Neural crest cell (in vitro differentiated cells): ENCODE measurements around the gene SLC9A9. TPM values are rescaled to one million over a fixed set of nuclear protein-coding genes. Genes with fewer than 3 reads are reported as not detected.
A peak's percentile ranks its signal among the peaks of the same experiment; 100 is the strongest.
"Not testable (repeated sequence)": the region's sequence is repeated elsewhere in the genome, so short reads cannot be mapped to it uniquely, and the experiment has no call there.

Experiments
- DNase-seq: peaks from one replicate; pipeline ENCODE4 v3.0.0; 2021; ENCODE audit warnings: low read depth, mixed read lengths, low spot score
- H3K27ac Mint-ChIP-seq: one replicate; pipeline ENCODE4 v1.8.0; 2021; ENCODE audit warnings: mild to moderate bottlenecking, mixed read lengths; ENCODE audit not compliant: unreplicated experiment
- H3K27me3 Mint-ChIP-seq: 2 replicates; pipeline ENCODE4 v1.8.0; 2021; ENCODE audit warnings: low read depth, mild to moderate bottlenecking, mixed read lengths
- H3K36me3 Mint-ChIP-seq: 2 replicates; pipeline ENCODE4 v1.8.0; 2021; ENCODE audit warnings: low read depth, mild to moderate bottlenecking, mixed read lengths
- H3K4me1 Mint-ChIP-seq: 2 replicates; pipeline ENCODE4 v1.8.0; 2021; ENCODE audit warnings: mixed read lengths
- H3K4me3 Mint-ChIP-seq: one replicate; pipeline ENCODE4 v1.8.0; 2021; ENCODE audit warnings: mild to moderate bottlenecking, mixed read lengths
- H3K9me3 Mint-ChIP-seq: 2 replicates; pipeline ENCODE4 v1.8.0; 2021; ENCODE audit warnings: mixed read lengths
- total RNA-seq: library from RNA; stranded (reverse); gene quantifications from 2 replicates; pipeline ENCODE4 v1.2.1, GENCODE V29; 2021
- TF ChIP-seq, protein P1 (sequence below): fragments of 200-600 bp; sonication (generic); conservative IDR thresholded peaks from 2 replicates; pipeline ENCODE4 v1.5.0; 2021; ENCODE audit warnings: antibody characterized with exemption, mild to moderate bottlenecking

Gene SLC9A9
- total RNA-seq, 1 donor from 2014 or later: 0.56 TPM

DNA sequence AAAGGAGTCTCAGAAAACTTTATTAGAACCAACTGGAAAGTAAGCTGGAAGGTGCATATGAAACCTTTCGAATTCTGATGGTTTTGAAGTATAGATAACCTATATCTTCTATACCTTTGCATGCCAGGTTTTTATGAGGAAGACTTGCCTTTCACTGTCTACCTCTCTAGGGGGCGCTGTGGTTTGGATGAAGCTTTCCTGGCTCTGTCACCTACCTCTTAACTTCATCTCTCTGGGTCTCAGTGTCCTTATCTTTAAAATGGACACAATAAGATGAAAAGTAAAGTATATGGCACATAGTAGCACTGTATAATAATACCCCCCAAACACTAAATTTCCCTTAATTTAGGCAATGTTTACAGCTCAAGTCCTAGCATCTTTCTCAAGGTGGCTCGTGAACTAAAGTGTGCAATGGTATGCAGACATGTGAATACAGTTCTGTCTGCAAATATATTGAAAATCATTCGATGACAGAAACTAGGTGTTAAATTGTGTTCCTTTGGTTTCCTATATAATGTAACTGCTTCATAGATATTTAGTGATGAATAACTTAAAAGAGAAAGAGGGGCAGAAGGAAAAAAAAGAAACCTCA is 414.4 kb downstream of the SLC9A9 start:
- no peak for DNase-seq

DNA sequence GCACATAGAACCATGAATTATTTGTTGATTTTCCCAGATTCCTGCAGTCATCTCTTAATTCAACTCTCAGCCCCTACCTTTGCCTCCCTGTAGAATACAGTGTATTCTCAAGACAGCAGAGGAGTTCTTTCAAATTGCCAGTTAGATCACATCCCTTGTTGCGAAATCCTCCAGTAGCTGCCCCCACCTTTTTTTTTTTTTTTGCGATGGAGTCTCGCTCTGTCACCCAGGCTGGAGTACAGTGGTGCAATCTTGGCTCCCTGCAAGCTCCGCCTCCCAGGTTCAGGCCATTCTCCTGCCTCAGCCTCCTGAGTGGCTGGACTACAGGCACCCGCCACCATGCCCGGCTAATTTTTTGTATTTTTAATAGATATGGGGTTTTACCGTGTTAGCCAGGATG is 417.0 kb downstream of the SLC9A9 start:
- not testable (repeated sequence) for H3K4me3 Mint-ChIP-seq, H3K27ac Mint-ChIP-seq, DNase-seq, H3K36me3 Mint-ChIP-seq, H3K4me1 Mint-ChIP-seq, H3K27me3 Mint-ChIP-seq, H3K9me3 Mint-ChIP-seq

More for the DNA sequence above, 414.4 kb downstream of the SLC9A9 start:
- H3K4me1 Mint-ChIP-seq: no peaks in the 10 kb centered on the region
- H3K27me3 Mint-ChIP-seq: no peaks in the 10 kb centered on the region
- no peaks in the 10 kb centered on the region for H3K36me3 Mint-ChIP-seq
- H3K9me3 Mint-ChIP-seq: no peaks in the 10 kb centered on the region
- no peak overlapping the region for H3K4me3 Mint-ChIP-seq
- TF ChIP-seq, protein P1, sequence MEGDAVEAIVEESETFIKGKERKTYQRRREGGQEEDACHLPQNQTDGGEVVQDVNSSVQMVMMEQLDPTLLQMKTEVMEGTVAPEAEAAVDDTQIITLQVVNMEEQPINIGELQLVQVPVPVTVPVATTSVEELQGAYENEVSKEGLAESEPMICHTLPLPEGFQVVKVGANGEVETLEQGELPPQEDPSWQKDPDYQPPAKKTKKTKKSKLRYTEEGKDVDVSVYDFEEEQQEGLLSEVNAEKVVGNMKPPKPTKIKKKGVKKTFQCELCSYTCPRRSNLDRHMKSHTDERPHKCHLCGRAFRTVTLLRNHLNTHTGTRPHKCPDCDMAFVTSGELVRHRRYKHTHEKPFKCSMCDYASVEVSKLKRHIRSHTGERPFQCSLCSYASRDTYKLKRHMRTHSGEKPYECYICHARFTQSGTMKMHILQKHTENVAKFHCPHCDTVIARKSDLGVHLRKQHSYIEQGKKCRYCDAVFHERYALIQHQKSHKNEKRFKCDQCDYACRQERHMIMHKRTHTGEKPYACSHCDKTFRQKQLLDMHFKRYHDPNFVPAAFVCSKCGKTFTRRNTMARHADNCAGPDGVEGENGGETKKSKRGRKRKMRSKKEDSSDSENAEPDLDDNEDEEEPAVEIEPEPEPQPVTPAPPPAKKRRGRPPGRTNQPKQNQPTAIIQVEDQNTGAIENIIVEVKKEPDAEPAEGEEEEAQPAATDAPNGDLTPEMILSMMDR: peak; percentile 47
- H3K27ac Mint-ChIP-seq: no peak overlapping the region

DNA sequence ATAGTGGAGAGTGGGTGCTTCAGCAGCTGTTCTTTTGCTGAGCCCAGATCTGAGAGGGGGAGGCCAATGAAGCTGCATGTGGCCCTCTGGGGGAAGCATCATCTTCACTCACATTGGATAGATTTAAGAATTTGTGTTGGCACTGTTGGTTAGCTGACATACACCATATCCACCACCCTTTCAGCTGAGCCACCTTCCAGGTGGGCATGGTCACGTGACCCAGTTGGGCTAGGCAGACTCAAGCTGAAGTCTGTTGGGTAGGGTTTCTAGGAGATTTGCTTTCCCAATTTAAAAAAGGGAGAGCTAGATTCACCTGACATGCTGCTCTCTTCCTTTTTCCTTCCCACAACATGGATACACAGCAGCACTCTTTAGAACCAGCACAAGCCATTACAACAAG is 417.7 kb downstream of the SLC9A9 start:
- no peaks in the 10 kb centered on the region for H3K27me3 Mint-ChIP-seq
- no peak overlapping the region for H3K27ac Mint-ChIP-seq
- DNase-seq: no peak
- no peaks in the 10 kb centered on the region for H3K9me3 Mint-ChIP-seq
- no peak overlapping the region for H3K4me3 Mint-ChIP-seq
- H3K4me1 Mint-ChIP-seq: peaks cover 4% of the 10 kb centered on the region
- TF ChIP-seq, protein P1: no peak
- H3K36me3 Mint-ChIP-seq: no peaks in the 10 kb centered on the region

DNA sequence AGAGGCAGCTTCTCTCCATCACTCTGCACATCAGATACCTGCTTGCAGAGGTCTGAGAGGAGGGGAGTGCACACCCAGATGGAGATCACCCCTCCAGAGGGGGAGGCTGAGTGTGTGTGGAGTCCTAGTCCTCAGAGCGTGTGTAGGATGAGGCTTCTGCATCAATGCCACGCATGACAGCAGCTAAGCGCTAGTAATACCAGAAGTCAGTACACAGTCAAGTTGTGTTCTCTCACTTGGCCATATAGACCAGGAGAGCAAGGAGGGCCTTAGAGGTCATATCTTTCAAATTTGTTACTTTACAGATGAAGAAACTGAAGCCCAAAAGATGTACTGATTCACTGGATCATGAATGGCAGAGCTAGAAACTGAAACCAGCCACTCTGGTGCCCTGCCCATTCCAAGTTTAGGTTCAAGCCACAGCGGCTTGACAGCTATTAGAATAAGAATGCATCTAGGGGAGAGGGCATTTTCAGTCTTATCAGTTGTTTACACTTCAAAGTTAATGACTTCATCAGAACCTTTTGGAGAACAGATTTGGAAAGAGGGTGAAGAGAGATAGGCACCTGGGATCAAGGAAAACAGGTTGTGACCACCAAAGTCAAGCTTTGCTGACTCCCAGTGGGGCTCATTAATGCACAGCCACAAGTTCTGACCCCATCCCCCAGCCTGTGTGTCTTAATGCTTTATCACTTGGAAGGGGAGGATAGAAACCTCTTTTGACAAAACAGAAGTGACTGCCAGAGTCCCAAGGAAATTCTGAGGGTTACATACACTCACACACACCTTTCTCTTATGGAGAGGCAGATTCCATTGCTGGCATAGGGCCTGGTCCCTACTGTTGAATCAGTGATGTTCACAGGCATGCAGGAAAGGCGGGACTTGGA is 418.4 kb downstream of the SLC9A9 start:
- no peaks in the 10 kb centered on the region for H3K9me3 Mint-ChIP-seq
- H3K27me3 Mint-ChIP-seq: no peaks in the 10 kb centered on the region
- TF ChIP-seq, protein P1: no peak
- H3K27ac Mint-ChIP-seq: peak overlapping the region; percentile 81
- no peak for DNase-seq
- peaks cover 7% of the 10 kb centered on the region for H3K4me1 Mint-ChIP-seq
- no peaks in the 10 kb centered on the region for H3K36me3 Mint-ChIP-seq
- no peak overlapping the region for H3K4me3 Mint-ChIP-seq

DNA sequence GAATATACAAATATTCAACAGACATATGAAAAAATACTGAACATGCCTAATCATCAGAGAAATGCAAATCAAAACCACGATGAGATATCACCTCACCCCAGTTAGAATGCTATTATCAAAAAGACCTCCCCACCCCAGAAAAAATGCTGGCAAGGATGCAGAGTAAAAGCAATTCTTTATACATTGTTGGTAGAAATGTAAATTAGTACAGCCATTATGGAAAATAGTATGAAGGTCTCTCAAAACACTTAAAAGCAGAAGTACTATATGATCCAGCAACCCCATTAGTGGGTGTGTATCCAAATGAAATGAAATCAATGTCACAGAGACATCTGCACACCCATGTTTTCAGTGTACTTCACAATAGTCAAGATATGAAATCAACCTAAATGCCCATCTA is 420.0 kb downstream of the SLC9A9 start:
- H3K9me3 Mint-ChIP-seq: no peaks in the 10 kb centered on the region
- H3K36me3 Mint-ChIP-seq: no peaks in the 10 kb centered on the region
- no peak overlapping the region for H3K4me3 Mint-ChIP-seq
- peaks cover 7% of the 10 kb centered on the region for H3K4me1 Mint-ChIP-seq
- TF ChIP-seq, protein P1: no peak
- no peak overlapping the region for H3K27ac Mint-ChIP-seq
- no peaks in the 10 kb centered on the region for H3K27me3 Mint-ChIP-seq
- no peak for DNase-seq

DNA sequence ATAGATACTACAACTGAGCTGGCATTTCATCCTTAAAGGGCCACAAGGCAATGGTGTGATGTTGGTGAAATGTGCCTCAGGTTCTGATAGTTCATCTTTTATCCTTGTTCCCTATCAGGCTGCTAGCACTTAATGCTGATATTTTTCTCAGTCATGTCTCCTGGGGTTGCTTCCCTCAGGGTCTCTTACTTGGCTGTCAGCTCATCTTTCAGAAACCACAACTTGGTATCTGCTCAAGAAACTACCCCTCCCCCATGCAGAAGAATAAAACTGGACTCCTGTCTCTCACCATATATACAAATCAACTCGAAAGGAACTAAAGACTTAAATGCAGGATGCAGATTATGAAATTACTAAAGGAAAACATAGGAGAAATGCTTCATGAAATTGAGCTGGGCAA is 420.6 kb downstream of the SLC9A9 start:
- no peak overlapping the region for H3K4me3 Mint-ChIP-seq
- H3K27me3 Mint-ChIP-seq: no peaks in the 10 kb centered on the region
- peaks cover 7% of the 10 kb centered on the region for H3K4me1 Mint-ChIP-seq
- DNase-seq: no peak
- no peaks in the 10 kb centered on the region for H3K9me3 Mint-ChIP-seq
- TF ChIP-seq, protein P1: no peak
- no peaks in the 10 kb centered on the region for H3K36me3 Mint-ChIP-seq
- no peak overlapping the region for H3K27ac Mint-ChIP-seq
